Caco-2 (cell line): ENCODE measurements around the gene ZC2HC1C. TPM values are rescaled to one million over a fixed set of nuclear protein-coding genes. Genes with fewer than 3 reads are reported as not detected.

Experiments
- BruUV-seq: library from RNA; stranded (reverse); fragments of 400-500 nt; replicated peaks from 2 replicates; lab custom pipeline; 2021; lab: Mats Ljungman, UMichigan
- CTCF ChIA-PET: fragments of 300-600 bp; sonication (Branson Sonifier 250); formaldehyde crosslinking; loops from one replicate; lab custom pipeline; 2022; ENCODE audit warnings: antibody characterized with exemption; lab: Charles Lee
- POLR2A ChIA-PET: fragments of 300-600 bp; sonication (Branson Sonifier 250); formaldehyde crosslinking; loops from one replicate; lab custom pipeline; 2022; ENCODE audit warnings: antibody characterized with exemption; lab: Charles Lee
- DNase-seq, 2 experiments: peaks; one replicate each; pipeline versions ENCODE4 v3.0.0 to v3.0.0-alpha.2; 2020 to 2022
- H3K27me3 ChIP-seq: replicated peaks from 2 replicates; pipeline ENCODE4 v1.6.0; 2011; ENCODE audit warnings: low read length; ENCODE audit not compliant: control insufficient read depth, insufficient read depth
- H3K36me3 ChIP-seq: 2 replicates; pipeline ENCODE4 v1.5.1; 2011; ENCODE audit warnings: low read length; ENCODE audit not compliant: control insufficient read depth, insufficient read depth
- H3K4me1 ChIP-seq: fragments of 250-450 bp; sonication (Bioruptor Pico); 2 replicates; pipeline ENCODE4 v1.5.1; 2020; ENCODE audit warnings: mild to moderate bottlenecking
- H3K4me3 ChIP-seq: 2 replicates; pipeline ENCODE4 v1.5.1; 2011; ENCODE audit warnings: low read depth, mild to moderate bottlenecking, control low read depth, low read length
- H3K9me3 ChIP-seq: fragments of 250-450 bp; sonication (Bioruptor Pico); 2 replicates; pipeline ENCODE4 v1.5.1; 2020; ENCODE audit warnings: mild to moderate bottlenecking, moderate library complexity
- H3K27ac Mint-ChIP-seq: one replicate; pipeline ENCODE4 v1.8.0; 2022; ENCODE audit warnings: mixed read lengths; ENCODE audit not compliant: unreplicated experiment
- H3K27me3 Mint-ChIP-seq: one replicate; pipeline ENCODE4 v1.8.0; 2022; ENCODE audit warnings: mixed read lengths; ENCODE audit not compliant: insufficient read depth, unreplicated experiment
- H3K36me3 Mint-ChIP-seq: one replicate; pipeline ENCODE4 v1.8.0; 2022; ENCODE audit warnings: mild to moderate bottlenecking, mixed read lengths; ENCODE audit not compliant: insufficient read depth, unreplicated experiment
- H3K4me1 Mint-ChIP-seq: one replicate; pipeline ENCODE4 v1.8.0; 2022; ENCODE audit warnings: low read depth, mixed read lengths; ENCODE audit not compliant: unreplicated experiment
- H3K4me3 Mint-ChIP-seq: one replicate; pipeline ENCODE4 v1.8.0; 2022; ENCODE audit warnings: mild to moderate bottlenecking, moderate library complexity, mixed read lengths; ENCODE audit not compliant: unreplicated experiment
- H3K9me3 Mint-ChIP-seq: one replicate; pipeline ENCODE4 v1.8.0; 2022; ENCODE audit warnings: mixed read lengths; ENCODE audit not compliant: unreplicated experiment
- CTCF ChIP-seq, 2 experiments: fragments of 200-600 bp in 1 of 2; IDR thresholded peaks; 1 replicate in 1 of 2; 2 replicates in 1 of 2; pipeline versions ENCODE4 v1.5.1 to v1.8.0; 2011 to 2022; ENCODE audit warnings: antibody characterized with exemption in 1 of 2, control low read depth in 1 of 2, inconsistent platforms in 1 of 2, low read depth in 1 of 2, low read length in 1 of 2, mild to moderate bottlenecking in 1 of 2, moderate library complexity in 1 of 2; ENCODE audit not compliant: insufficient read depth in 1 of 2, severe bottlenecking in 1 of 2, unreplicated experiment in 1 of 2
- intact Hi-C: fragments of 100-400 bp; cut with micrococcal nuclease; formaldehyde crosslinking; loops from one replicate; pipeline ENCODE4 v1.10.0; 2022; ENCODE audit not compliant: unreplicated experiment
- total RNA-seq: library from RNA; stranded (reverse); gene quantifications from 2 replicates; pipeline ENCODE4 v1.2.3, GENCODE V29; 2022

ZC2HC1C gene
- total RNA-seq, 1 experiment from 2014 or later: 2.5 TPM

- H3K4me3 Mint-ChIP-seq: no peak overlapping the region
- DNase-seq: no peak
- no peaks in the 10 kb centered on the region for H3K27me3 ChIP-seq
- no peak overlapping the region for H3K27ac Mint-ChIP-seq
- H3K4me3 ChIP-seq: no peak overlapping the region
- H3K9me3 Mint-ChIP-seq: no peaks in the 10 kb centered on the region
- ChIA-PET POLR2A (no interaction called here), CTCF (no interaction called here)
- H3K4me1 ChIP-seq: peaks cover 28% of the 10 kb centered on the region
- intact Hi-C loops: no loop called here
- H3K4me1 Mint-ChIP-seq: peaks cover 13% of the 10 kb centered on the region
- BruUV-seq: no TSS peak
- H3K36me3 Mint-ChIP-seq: peaks cover 18% of the 10 kb centered on the region
- H3K9me3 ChIP-seq: no peaks in the 10 kb centered on the region
- no peak for TF ChIP-seq CTCF (IDR thresholded peaks at IDR 0.05; ENCODE audit: insufficient read depth in 1 of 2, low read depth in 1 of 2, low read length in 1 of 2, severe bottlenecking in 1 of 2, unreplicated experiment in 1 of 2)
- H3K36me3 ChIP-seq: no peaks in the 10 kb centered on the region
- H3K27me3 Mint-ChIP-seq: no peaks in the 10 kb centered on the region
These were observed 25.1 kb upstream of the ZC2HC1C start for GRCh38 chr14:75044322-75044721.

GRCh38 chr14:75044752-75045151 is 24.7 kb upstream of the ZC2HC1C start:
- Histone ChIP-seq H3K27me3 (no peaks in the 10 kb centered on the region), H3K4me1 (peaks cover 28% of the 10 kb centered on the region), H3K36me3 (no peaks in the 10 kb centered on the region), H3K9me3 (no peaks in the 10 kb centered on the region), H3K4me3 (no peak overlapping the region)
- Mint-ChIP-seq H3K36me3 (peaks cover 21% of the 10 kb centered on the region), H3K4me1 (peaks cover 13% of the 10 kb centered on the region), H3K27ac (no peak overlapping the region), H3K27me3 (no peaks in the 10 kb centered on the region), H3K4me3 (no peak overlapping the region), H3K9me3 (no peaks in the 10 kb centered on the region)
- intact Hi-C loops: no loop called here
- CTCF ChIA-PET: no interaction called here
- no peak for TF ChIP-seq CTCF (IDR thresholded peaks at IDR 0.05; ENCODE audit: insufficient read depth in 1 of 2, low read depth in 1 of 2, low read length in 1 of 2, severe bottlenecking in 1 of 2, unreplicated experiment in 1 of 2)
- POLR2A ChIA-PET: no interaction called here
- BruUV-seq: no TSS peak
- no peak for DNase-seq

GRCh38 chr14:75046275-75046674 is 23.2 kb upstream of the ZC2HC1C start:
- H3K4me1 ChIP-seq: peaks cover 25% of the 10 kb centered on the region
- H3K36me3 Mint-ChIP-seq: peaks cover 24% of the 10 kb centered on the region
- BruUV-seq: no TSS peak
- intact Hi-C loops: no loop called here
- no peak overlapping the region for H3K4me3 ChIP-seq
- CTCF ChIA-PET: no interaction called here
- POLR2A ChIA-PET: no interaction called here
- no peaks in the 10 kb centered on the region for H3K9me3 Mint-ChIP-seq
- no peak overlapping the region for H3K4me3 Mint-ChIP-seq
- H3K36me3 ChIP-seq: no peaks in the 10 kb centered on the region
- DNase-seq: no peak
- no peaks in the 10 kb centered on the region for H3K9me3 ChIP-seq
- TF ChIP-seq CTCF (IDR thresholded peaks at IDR 0.05; ENCODE audit: insufficient read depth in 1 of 2, low read depth in 1 of 2, low read length in 1 of 2, severe bottlenecking in 1 of 2, unreplicated experiment in 1 of 2): no peak
- H3K27me3 Mint-ChIP-seq: no peaks in the 10 kb centered on the region
- H3K27ac Mint-ChIP-seq: no peak overlapping the region
- no peaks in the 10 kb centered on the region for H3K27me3 ChIP-seq
- H3K4me1 Mint-ChIP-seq: peaks cover 12% of the 10 kb centered on the region
